Tibial nerve (tissue), 3 donors: ENCODE results near the gene TMEM150C.

Source experiments
- CTCF ChIP-seq, 5 experiments: fragments of 200-600 bp in 3 of 5; fragments of 450-650 bp in 2 of 5; sonication (generic) in 3 of 5; IDR thresholded peaks; one replicate each; pipeline ENCODE4 v1.5.1; 2016 to 2019; ENCODE audit warnings: antibody characterized with exemption in 5 of 5, mild to moderate bottlenecking in 3 of 5, moderate library complexity in 2 of 5
- POLR2A ChIP-seq, 2 donors: fragments of 450-650 bp; IDR thresholded peaks; one replicate each; pipeline ENCODE4 v1.6.1; 2017; ENCODE audit warnings: antibody characterized with exemption in 2 of 2, mild to moderate bottlenecking in 2 of 2, moderate library complexity in 2 of 2

GRCh38 chr4:82515705-82516104 is 46.1 kb downstream of the TMEM150C start:
- TF ChIP-seq CTCF (IDR thresholded peaks at IDR 0.05) (no peak), POLR2A (IDR thresholded peaks at IDR 0.05) (no peak)
